H9 (cell line): Measurements from ENCODE around the gene ANKRD26. TPM values are rescaled to one million over a fixed set of nuclear protein-coding genes. Genes with fewer than 3 reads are reported as not detected.

ENCODE experiments used
- DNase-seq: peaks from one replicate; pipeline ENCODE4 v3.0.0-alpha.2; 2017
- H2AFZ ChIP-seq: one replicate; pipeline ENCODE4 v1.6.1; 2013; ENCODE audit warnings: mild to moderate bottlenecking, low read length, control low read depth, moderate library complexity
- H2AK5ac ChIP-seq: 2 replicates; pipeline ENCODE4 v1.6.1; 2013; ENCODE audit warnings: low read length, control low read depth, mixed read lengths; ENCODE audit not compliant: insufficient read length
- H2BK120ac ChIP-seq: one replicate; pipeline ENCODE4 v1.6.1; 2013; ENCODE audit warnings: low read depth, mild to moderate bottlenecking, low read length, control low read depth, inconsistent platforms; ENCODE audit not compliant: poor library complexity, severe bottlenecking
- H2BK12ac ChIP-seq: 2 replicates; pipeline ENCODE4 v1.6.1; 2013; ENCODE audit warnings: low read length, control low read depth, mixed read lengths, low read depth; ENCODE audit not compliant: insufficient read length
- H2BK15ac ChIP-seq: 2 replicates; pipeline ENCODE4 v1.6.1; 2013; ENCODE audit warnings: low read depth, low read length, control low read depth
- H2BK20ac ChIP-seq: one replicate; pipeline ENCODE4 v1.6.1; 2013; ENCODE audit warnings: low read depth, mild to moderate bottlenecking, low read length, control low read depth, inconsistent platforms; ENCODE audit not compliant: poor library complexity, severe bottlenecking
- H2BK5ac ChIP-seq: 2 replicates; pipeline ENCODE4 v1.6.1; 2013; ENCODE audit warnings: low read length, control low read depth, mixed read lengths; ENCODE audit not compliant: insufficient read length
- H3K14ac ChIP-seq: 2 replicates; pipeline ENCODE4 v1.6.1; 2013; ENCODE audit warnings: low read length, control low read depth; ENCODE audit not compliant: insufficient read depth
- H3K18ac ChIP-seq: 2 replicates; pipeline ENCODE4 v1.6.1; 2013; ENCODE audit warnings: low read depth, mild to moderate bottlenecking, mixed read lengths, low read length, control low read depth; ENCODE audit not compliant: insufficient read length
- H3K23ac ChIP-seq: 2 replicates; pipeline ENCODE4 v1.6.1; 2013; ENCODE audit warnings: low read length, control low read depth, mixed read lengths, low read depth; ENCODE audit not compliant: insufficient read length
- H3K23me2 ChIP-seq: 2 replicates; pipeline ENCODE4 v1.6.1; 2013; ENCODE audit warnings: low read depth, mild to moderate bottlenecking, mixed read lengths, low read length, control low read depth; ENCODE audit not compliant: insufficient read length, poor library complexity, severe bottlenecking
- H3K27ac ChIP-seq: 2 replicates; pipeline ENCODE4 v1.5.1; 2013; ENCODE audit warnings: low read length, control low read depth, mixed read lengths, low read depth; ENCODE audit not compliant: insufficient read length
- H3K27me3 ChIP-seq: 2 replicates; pipeline ENCODE4 v1.6.1; 2013; ENCODE audit warnings: low read length, control low read depth, inconsistent platforms; ENCODE audit not compliant: insufficient read depth
- H3K4ac ChIP-seq: 2 replicates; pipeline ENCODE4 v1.6.1; 2013; ENCODE audit warnings: low read depth, mild to moderate bottlenecking, control low read depth, inconsistent platforms, low read length, moderate library complexity
- H3K4me1 ChIP-seq: 2 replicates; pipeline ENCODE4 v1.6.1; 2013; ENCODE audit warnings: low read length, control low read depth, inconsistent platforms; ENCODE audit not compliant: insufficient read depth
- H3K4me2 ChIP-seq: 2 replicates; pipeline ENCODE4 v1.6.1; 2013; ENCODE audit warnings: low read length, control low read depth, mixed read lengths; ENCODE audit not compliant: insufficient read length, insufficient read depth
- H3K56ac ChIP-seq: 2 replicates; pipeline ENCODE4 v1.6.1; 2013; ENCODE audit warnings: low read depth, mild to moderate bottlenecking, mixed read lengths, low read length, control low read depth; ENCODE audit not compliant: insufficient read length
- H3K79me1 ChIP-seq: 2 replicates; pipeline ENCODE4 v1.6.1; 2013; ENCODE audit warnings: low read depth, mild to moderate bottlenecking, moderate library complexity, low read length, control low read depth, inconsistent platforms; ENCODE audit not compliant: insufficient read depth, poor library complexity, severe bottlenecking
- H3K79me2 ChIP-seq: 2 replicates; pipeline ENCODE4 v1.6.1; 2013; ENCODE audit warnings: low read length, control low read depth, inconsistent platforms; ENCODE audit not compliant: insufficient read depth
- H3K9ac ChIP-seq: 2 replicates; pipeline ENCODE4 v1.6.1; 2013; ENCODE audit warnings: low read length, control low read depth, mixed read lengths; ENCODE audit not compliant: insufficient read length; ENCODE audit errors: extremely low read depth
- H3K9me3 ChIP-seq: one replicate; pipeline ENCODE4 v1.6.1; 2013; ENCODE audit warnings: low read depth, low read length, inconsistent platforms; ENCODE audit not compliant: control insufficient read depth
- H3T11ph ChIP-seq: one replicate; pipeline ENCODE4 v1.6.1; 2013; ENCODE audit warnings: mild to moderate bottlenecking, low read length, control low read depth, inconsistent platforms
- H4K20me1 ChIP-seq: one replicate; pipeline ENCODE4 v1.6.1; 2013; ENCODE audit not compliant: control insufficient read depth, insufficient read length, insufficient read depth
- H4K5ac ChIP-seq: 2 replicates; pipeline ENCODE4 v1.6.1; 2013; ENCODE audit warnings: low read depth, mild to moderate bottlenecking, mixed read lengths, low read length, control low read depth; ENCODE audit not compliant: insufficient read length
- H4K8ac ChIP-seq: replicated peaks from 2 replicates; pipeline ENCODE4 v1.6.1; 2013; ENCODE audit warnings: low read length, control low read depth, mixed read lengths, low read depth; ENCODE audit not compliant: insufficient read length
- H4K91ac ChIP-seq: 2 replicates; pipeline ENCODE4 v1.6.1; 2013; ENCODE audit warnings: low read depth, mild to moderate bottlenecking, moderate library complexity, mixed read lengths, low read length, control low read depth; ENCODE audit not compliant: insufficient read length
- H3K27ac Mint-ChIP-seq, 3 experiments: 2 replicates in 2 of 3; 3 replicates in 1 of 3; pipeline ENCODE4 v1.8.0; 2020 to 2021; ENCODE audit warnings: mixed read lengths in 3 of 3, mild to moderate bottlenecking in 1 of 3, moderate library complexity in 1 of 3
- H3K27me3 Mint-ChIP-seq: 2 replicates; pipeline ENCODE4 v1.8.0; 2021; ENCODE audit warnings: low read depth, mild to moderate bottlenecking, moderate library complexity, mixed read lengths
- H3K36me3 Mint-ChIP-seq, 3 experiments: 2 replicates in 2 of 3; 3 replicates in 1 of 3; pipeline ENCODE4 v1.8.0; 2020 to 2021; ENCODE audit warnings: low read depth in 3 of 3, mixed read lengths in 3 of 3; ENCODE audit not compliant: insufficient read depth in 1 of 3
- H3K4me1 Mint-ChIP-seq, 2 experiments: 2 replicates each; pipeline ENCODE4 v1.8.0; 2020; ENCODE audit warnings: mixed read lengths in 2 of 2
- H3K4me3 Mint-ChIP-seq, 2 experiments: 2 replicates in 1 of 2; 3 replicates in 1 of 2; pipeline ENCODE4 v1.8.0; 2020 to 2021; ENCODE audit warnings: mild to moderate bottlenecking in 2 of 2, mixed read lengths in 2 of 2, moderate library complexity in 1 of 2
- H3K9me3 Mint-ChIP-seq, 2 experiments: 2 replicates in 1 of 2; 3 replicates in 1 of 2; pipeline ENCODE4 v1.8.0; 2020; ENCODE audit warnings: mild to moderate bottlenecking in 2 of 2, mixed read lengths in 2 of 2, moderate library complexity in 1 of 2
- WGBS: extraction: QIAGEN DNeasy Blood & Tissue Kit; methylation state at CpG from one replicate; pipeline ENCODE4 v1.1.7; 2013; ENCODE audit warnings: missing lambda C conversion rate, low lambda C conversion rate, mixed read lengths; ENCODE audit not compliant: insufficient read length; ENCODE audit errors: extremely low coverage; 5-methylcytosine and 5-hydroxymethylcytosine counted together
- total RNA-seq: library from RNA; stranded (reverse); gene quantifications from 2 replicates; pipeline ENCODE4 v1.2.1, GENCODE V29; 2021
- TF ChIP-seq, protein P1 (sequence below): fragments of 200-600 bp; sonication (generic); conservative IDR thresholded peaks from 3 replicates; pipeline ENCODE4 v1.8.0; 2021; ENCODE audit warnings: antibody characterized with exemption, mild to moderate bottlenecking

The ANKRD26 gene
- total RNA-seq, 1 experiment from 2014 or later, result 9.4 TPM

DNA sequence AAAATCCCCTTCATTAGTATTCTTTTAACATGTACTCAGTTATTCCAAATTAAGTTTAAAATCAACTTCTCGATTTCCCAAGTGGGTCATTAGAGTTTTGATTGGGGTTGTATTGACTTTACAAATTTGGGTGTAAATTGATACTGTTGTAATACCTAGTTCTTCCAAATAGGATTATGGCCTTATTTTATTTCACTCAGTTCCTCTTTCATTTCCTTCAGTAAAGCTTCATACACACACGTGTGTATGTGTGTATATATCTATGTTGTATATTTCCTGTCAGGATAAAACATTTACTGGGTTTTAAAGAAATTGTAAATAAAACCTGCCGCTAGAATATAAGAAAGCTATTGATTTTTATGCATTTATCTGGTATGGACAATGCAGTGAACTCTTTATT lies 38.0 kb upstream of the ANKRD26 start:
- no peak overlapping the region for H2BK20ac ChIP-seq
- H3K56ac ChIP-seq, result no peak overlapping the region
- no peaks in the 10 kb centered on the region for H3K9me3 ChIP-seq
- no peak overlapping the region for H4K5ac ChIP-seq
- H3K14ac ChIP-seq, result no peak overlapping the region
- H3K9me3 Mint-ChIP-seq, result no peaks in the 10 kb centered on the region
- H3K4me1 ChIP-seq, result no peaks in the 10 kb centered on the region
- no peaks in the 10 kb centered on the region for H3K79me2 ChIP-seq
- no peak overlapping the region for H3K9ac ChIP-seq
- H3K27ac Mint-ChIP-seq, result no peak overlapping the region
- no peak overlapping the region for H4K8ac ChIP-seq
- no peaks in the 10 kb centered on the region for H3K4me1 Mint-ChIP-seq
- no peak overlapping the region for H2BK15ac ChIP-seq
- H4K91ac ChIP-seq, result no peak overlapping the region
- no peaks in the 10 kb centered on the region for H3K27me3 Mint-ChIP-seq
- WGBS, result no CpG with 5 or more reads among the region's 3 CpGs
- H2BK12ac ChIP-seq, result no peak overlapping the region
- no peak overlapping the region for H2BK120ac ChIP-seq
- DNase-seq, result no peak
- H3K27ac ChIP-seq, result no peak overlapping the region
- H3K36me3 Mint-ChIP-seq, result peaks cover 13 to 69% (median 53%) of the 10 kb centered on the region in 3 experiments; a peak in 5 of 7 replicates
- H3K79me1 ChIP-seq, result no peaks in the 10 kb centered on the region
- H3K4me3 Mint-ChIP-seq, result no peak overlapping the region
- H3K23ac ChIP-seq, result no peak overlapping the region
- no peak overlapping the region for H3T11ph ChIP-seq
- H3K4ac ChIP-seq, result no peak overlapping the region
- no peaks in the 10 kb centered on the region for H3K23me2 ChIP-seq
- H4K20me1 ChIP-seq, result peaks cover 2% of the 10 kb centered on the region
- H2BK5ac ChIP-seq, result no peak overlapping the region
- H2AK5ac ChIP-seq, result no peak overlapping the region
- no peak overlapping the region for H3K4me2 ChIP-seq
- TF ChIP-seq, protein P1, sequence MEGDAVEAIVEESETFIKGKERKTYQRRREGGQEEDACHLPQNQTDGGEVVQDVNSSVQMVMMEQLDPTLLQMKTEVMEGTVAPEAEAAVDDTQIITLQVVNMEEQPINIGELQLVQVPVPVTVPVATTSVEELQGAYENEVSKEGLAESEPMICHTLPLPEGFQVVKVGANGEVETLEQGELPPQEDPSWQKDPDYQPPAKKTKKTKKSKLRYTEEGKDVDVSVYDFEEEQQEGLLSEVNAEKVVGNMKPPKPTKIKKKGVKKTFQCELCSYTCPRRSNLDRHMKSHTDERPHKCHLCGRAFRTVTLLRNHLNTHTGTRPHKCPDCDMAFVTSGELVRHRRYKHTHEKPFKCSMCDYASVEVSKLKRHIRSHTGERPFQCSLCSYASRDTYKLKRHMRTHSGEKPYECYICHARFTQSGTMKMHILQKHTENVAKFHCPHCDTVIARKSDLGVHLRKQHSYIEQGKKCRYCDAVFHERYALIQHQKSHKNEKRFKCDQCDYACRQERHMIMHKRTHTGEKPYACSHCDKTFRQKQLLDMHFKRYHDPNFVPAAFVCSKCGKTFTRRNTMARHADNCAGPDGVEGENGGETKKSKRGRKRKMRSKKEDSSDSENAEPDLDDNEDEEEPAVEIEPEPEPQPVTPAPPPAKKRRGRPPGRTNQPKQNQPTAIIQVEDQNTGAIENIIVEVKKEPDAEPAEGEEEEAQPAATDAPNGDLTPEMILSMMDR, result no peak
- no peak overlapping the region for H3K18ac ChIP-seq
- no peaks in the 10 kb centered on the region for H3K27me3 ChIP-seq
- H2AFZ ChIP-seq, result no peak overlapping the region
